Measurements from ENCODE around the gene MKKS. TPM values are rescaled to one million over a fixed set of nuclear protein-coding genes. Genes with fewer than 3 reads are reported as not detected.

MKKS gene
- polyA plus RNA-seq, 1 donor (not counting 4 experiments of a cell fraction or from before 2014, with no cell fraction given), result 24.8 TPM

DNA sequence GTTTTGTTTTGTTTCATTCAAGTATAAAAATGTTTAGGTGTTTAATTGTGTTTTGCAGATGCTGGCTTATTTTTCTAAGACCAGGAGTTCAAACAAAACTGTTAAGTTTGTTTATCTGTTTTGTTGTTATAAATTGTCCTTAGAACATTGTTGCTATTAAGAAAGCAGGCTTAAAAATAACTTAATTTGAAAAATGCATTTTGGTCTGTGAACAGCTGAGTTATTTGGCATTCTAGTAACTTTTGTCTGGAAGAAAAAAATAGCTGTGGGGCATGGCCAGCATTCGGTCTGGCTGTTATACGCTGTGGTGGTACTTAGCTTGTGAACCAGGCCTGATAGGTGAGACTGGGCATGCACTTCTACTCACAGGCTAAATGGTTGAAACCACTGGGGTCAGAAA lies 38.8 kb upstream of the MKKS start:
- no peak for DNase-seq (ENCODE audit: low read depth, low spot score)
- Histone ChIP-seq H3K4me2 (ENCODE audit: control insufficient read depth, extremely low read depth, insufficient read depth, low read depth, low read length) (no peak overlapping the region), H3K79me2 (ENCODE audit: control insufficient read depth, insufficient read depth, low read length) (peaks cover 13% of the 10 kb centered on the region), H2AFZ (ENCODE audit: control insufficient read depth, low read length) (no peak overlapping the region), H3K9me1 (ENCODE audit: control insufficient read depth, extremely low read depth, insufficient read depth, low read length) (no peaks in the 10 kb centered on the region), H3K9me3 (ENCODE audit: control insufficient read depth, low read depth, low read length) (no peaks in the 10 kb centered on the region), H3K36me3 (ENCODE audit: control insufficient read depth in 2 of 2, extremely low read depth in 1 of 2, insufficient read depth in 2 of 2, low read length in 2 of 2) (no peaks in the 10 kb centered on the region), H3K4me3 (ENCODE audit: control insufficient read depth in 2 of 3, extremely low read depth in 1 of 3, insufficient read depth in 2 of 3, low read depth in 1 of 3, low read length in 3 of 3) (no peak overlapping the region), H4K20me1 (ENCODE audit: control insufficient read depth, extremely low read depth, insufficient read depth, low read length) (no peaks in the 10 kb centered on the region), H3K4me1 (ENCODE audit: control insufficient read depth, extremely low read depth, insufficient read depth, low read length) (peaks cover 9% of the 10 kb centered on the region), H3K27ac (ENCODE audit: control insufficient read depth, insufficient read depth, low read length) (no peak overlapping the region), H3K9ac (ENCODE audit: control insufficient read depth, extremely low read depth, insufficient read depth, low read length) (no peak overlapping the region), H3K27me3 (ENCODE audit: control insufficient read depth, extremely low read depth, insufficient read depth, low read length) (no peaks in the 10 kb centered on the region)
- TF ChIP-seq, protein P1, sequence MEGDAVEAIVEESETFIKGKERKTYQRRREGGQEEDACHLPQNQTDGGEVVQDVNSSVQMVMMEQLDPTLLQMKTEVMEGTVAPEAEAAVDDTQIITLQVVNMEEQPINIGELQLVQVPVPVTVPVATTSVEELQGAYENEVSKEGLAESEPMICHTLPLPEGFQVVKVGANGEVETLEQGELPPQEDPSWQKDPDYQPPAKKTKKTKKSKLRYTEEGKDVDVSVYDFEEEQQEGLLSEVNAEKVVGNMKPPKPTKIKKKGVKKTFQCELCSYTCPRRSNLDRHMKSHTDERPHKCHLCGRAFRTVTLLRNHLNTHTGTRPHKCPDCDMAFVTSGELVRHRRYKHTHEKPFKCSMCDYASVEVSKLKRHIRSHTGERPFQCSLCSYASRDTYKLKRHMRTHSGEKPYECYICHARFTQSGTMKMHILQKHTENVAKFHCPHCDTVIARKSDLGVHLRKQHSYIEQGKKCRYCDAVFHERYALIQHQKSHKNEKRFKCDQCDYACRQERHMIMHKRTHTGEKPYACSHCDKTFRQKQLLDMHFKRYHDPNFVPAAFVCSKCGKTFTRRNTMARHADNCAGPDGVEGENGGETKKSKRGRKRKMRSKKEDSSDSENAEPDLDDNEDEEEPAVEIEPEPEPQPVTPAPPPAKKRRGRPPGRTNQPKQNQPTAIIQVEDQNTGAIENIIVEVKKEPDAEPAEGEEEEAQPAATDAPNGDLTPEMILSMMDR (optimal IDR thresholded peaks at IDR 0.05 in 1 of 3, IDR thresholded peaks at IDR 0.05 in 1 of 3, conservative IDR thresholded peaks at IDR 0.05 in 1 of 3; ENCODE audit: extremely low read depth in 1 of 3, insufficient read depth in 2 of 3, low read length in 3 of 3), result no peak
- no peak for TF ChIP-seq EZH2 (IDR thresholded peaks at IDR 0.05; ENCODE audit: low read length)
- dilution Hi-C loops (cut with MboI; ENCODE audit: extremely low pct_ligation_motif_present, low sequenced_read_pairs), result no loop called here
- no peak for FAIRE-seq

DNA sequence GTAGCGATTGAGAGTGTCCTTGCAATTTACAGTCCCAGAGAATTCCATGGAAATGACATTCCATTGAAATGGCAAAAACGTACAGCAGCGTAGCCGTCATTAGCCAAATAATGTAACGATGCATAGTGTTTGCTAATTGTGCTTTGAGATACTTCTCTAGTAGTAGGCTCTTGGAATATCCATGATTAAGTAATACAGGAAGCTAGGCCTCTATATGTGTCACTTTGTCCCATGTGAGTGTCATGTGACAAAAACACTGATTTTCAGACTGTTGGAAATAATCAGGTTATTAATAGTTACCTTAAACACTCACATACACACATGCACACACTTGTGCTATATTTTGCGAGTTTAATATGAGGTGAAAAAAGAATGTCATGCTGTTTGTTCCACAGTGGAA lies 36.3 kb upstream of the MKKS start:
- no peaks in the 10 kb centered on the region for H3K27me3 ChIP-seq (ENCODE audit: control insufficient read depth, extremely low read depth, insufficient read depth, low read length)
- H3K4me2 ChIP-seq (ENCODE audit: control insufficient read depth, extremely low read depth, insufficient read depth, low read depth, low read length), result no peak overlapping the region
- H3K9me1 ChIP-seq (ENCODE audit: control insufficient read depth, extremely low read depth, insufficient read depth, low read length), result no peaks in the 10 kb centered on the region
- no peak for DNase-seq (ENCODE audit: low read depth, low spot score)
- H2AFZ ChIP-seq (ENCODE audit: control insufficient read depth, low read length), result no peak overlapping the region
- FAIRE-seq, result peak; percentile 43
- H3K9me3 ChIP-seq (ENCODE audit: control insufficient read depth, low read depth, low read length), result no peaks in the 10 kb centered on the region
- H3K9ac ChIP-seq (ENCODE audit: control insufficient read depth, extremely low read depth, insufficient read depth, low read length), result peak overlapping the region; percentile 5
- H3K79me2 ChIP-seq (ENCODE audit: control insufficient read depth, insufficient read depth, low read length), result peaks cover 10% of the 10 kb centered on the region
- no peaks in the 10 kb centered on the region for H4K20me1 ChIP-seq (ENCODE audit: control insufficient read depth, extremely low read depth, insufficient read depth, low read length)
- H3K27ac ChIP-seq (ENCODE audit: control insufficient read depth, insufficient read depth, low read length), result no peak overlapping the region
- no peaks in the 10 kb centered on the region for H3K36me3 ChIP-seq (ENCODE audit: control insufficient read depth in 2 of 2, extremely low read depth in 1 of 2, insufficient read depth in 2 of 2, low read length in 2 of 2)
- dilution Hi-C loops (cut with MboI; ENCODE audit: extremely low pct_ligation_motif_present, low sequenced_read_pairs), result no loop called here
- no peak overlapping the region for H3K4me3 ChIP-seq (ENCODE audit: control insufficient read depth in 2 of 3, extremely low read depth in 1 of 3, insufficient read depth in 2 of 3, low read depth in 1 of 3, low read length in 3 of 3)
- peaks cover 6% of the 10 kb centered on the region for H3K4me1 ChIP-seq (ENCODE audit: control insufficient read depth, extremely low read depth, insufficient read depth, low read length)
- TF ChIP-seq, protein P1 (optimal IDR thresholded peaks at IDR 0.05 in 1 of 3, IDR thresholded peaks at IDR 0.05 in 1 of 3, conservative IDR thresholded peaks at IDR 0.05 in 1 of 3; ENCODE audit: extremely low read depth in 1 of 3, insufficient read depth in 2 of 3, low read length in 3 of 3), result no peak
- no peak for TF ChIP-seq EZH2 (IDR thresholded peaks at IDR 0.05; ENCODE audit: low read length)
